B cell (primary cell): ENCODE measurements around the gene INTS15. TPM values are rescaled to one million over a fixed set of nuclear protein-coding genes. Genes with fewer than 3 reads are reported as not detected.

Experiments used
- ATAC-seq: fragments of 200-7000 bp; cut with Tn5 transposase; one replicate; pipeline ENCODE4 v1.10.0; 2021; ENCODE audit warnings: low read depth, mild to moderate bottlenecking, moderate number of reproducible peaks, moderate library complexity
- CTCF ChIA-PET: fragments of 350-600 bp; sonication (Branson Sonifier 250); formaldehyde crosslinking; loops from one replicate; lab custom pipeline; 2021; ENCODE audit warnings: antibody characterized with exemption, inconsistent platforms; lab: Charles Lee
- POLR2A ChIA-PET: fragments of 350-600 bp; sonication (Branson Sonifier 250); formaldehyde crosslinking; loops from one replicate; lab custom pipeline; 2021; ENCODE audit warnings: antibody characterized with exemption; lab: Charles Lee
- DNase-seq: peaks from one replicate; pipeline ENCODE4 v3.0.0; 2013
- H2AFZ ChIP-seq: 2 replicates; pipeline ENCODE4 v1.6.1; 2012; ENCODE audit warnings: mild to moderate bottlenecking, low read depth, low read length; ENCODE audit not compliant: insufficient read depth, poor library complexity, severe bottlenecking
- H3K27ac ChIP-seq, 2 donors: 1 replicate in 1 of 2; 2 replicates in 1 of 2; pipeline ENCODE4 v1.5.1; 2012 to 2013; ENCODE audit warnings: low read length in 2 of 2, mild to moderate bottlenecking in 2 of 2, moderate library complexity in 1 of 2
- H3K27me3 ChIP-seq, 4 experiments: fragments of 200-600 bp in 1 of 4; sonication (generic) in 1 of 4; replicated peaks in 1 of 4; 1 replicate in 2 of 4; 2 replicates in 2 of 4; pipeline versions ENCODE4 v1.6.1 to v1.7.0; 2013 to 2016; ENCODE audit warnings: low read length in 3 of 4, mild to moderate bottlenecking in 2 of 4, mixed read lengths in 1 of 4, moderate library complexity in 1 of 4; ENCODE audit not compliant: insufficient read depth in 4 of 4, control insufficient read depth in 3 of 4; ENCODE audit errors: control extremely low read depth in 1 of 4
- H3K36me3 ChIP-seq, 2 experiments: replicated peaks in 1 of 2; 1 replicate in 1 of 2; 2 replicates in 1 of 2; pipeline versions ENCODE4 v1.6.1 to v1.7.1; 2013; ENCODE audit warnings: low read length in 1 of 2; ENCODE audit not compliant: insufficient read depth in 2 of 2, control insufficient read depth in 1 of 2; ENCODE audit errors: control extremely low read depth in 1 of 2, extremely low read depth in 1 of 2
- H3K4me1 ChIP-seq, 2 donors: fragments of 200-600 bp in 1 of 2; sonication (generic) in 1 of 2; 1 replicate in 1 of 2; 2 replicates in 1 of 2; pipeline versions ENCODE4 v1.5.1 to v1.6.1; 2013 to 2017; ENCODE audit warnings: low read length in 2 of 2; ENCODE audit not compliant: control insufficient read depth in 2 of 2, insufficient read depth in 2 of 2
- H3K4me2 ChIP-seq: replicated peaks from 2 replicates; pipeline ENCODE3; 2012; ENCODE audit warnings: mild to moderate bottlenecking, low read depth, low read length; ENCODE audit not compliant: poor library complexity, severe bottlenecking
- H3K4me3 ChIP-seq, 5 experiments: fragments of 200-600 bp in 1 of 5; sonication (generic) in 1 of 5; 1 replicate in 3 of 5; 2 replicates in 2 of 5; pipeline versions ENCODE4 v1.5.1 to v1.7.0; 2011 to 2016; ENCODE audit warnings: low read length in 4 of 5, mild to moderate bottlenecking in 4 of 5, low read depth in 2 of 5, control low read depth in 1 of 5, moderate library complexity in 1 of 5; ENCODE audit not compliant: insufficient read depth in 1 of 5; ENCODE audit errors: control extremely low read depth in 1 of 5, extremely low read depth in 1 of 5
- H3K79me2 ChIP-seq: fragments of 200-600 bp; sonication (generic); one replicate; pipeline ENCODE4 v1.6.0; 2016; ENCODE audit warnings: low read length; ENCODE audit not compliant: control insufficient read depth, insufficient read depth
- H3K9ac ChIP-seq: fragments of 200-600 bp; sonication (generic); 2 replicates; pipeline ENCODE4 v1.6.1; 2017; ENCODE audit warnings: mild to moderate bottlenecking, low read length, moderate library complexity
- H3K9me3 ChIP-seq, 3 donors: one replicate each; pipeline versions ENCODE4 v1.6.1 to v1.7.1; 2013; ENCODE audit warnings: low read length in 2 of 3; ENCODE audit not compliant: control insufficient read depth in 2 of 3, insufficient read depth in 1 of 3; ENCODE audit errors: control extremely low read depth in 1 of 3
- H4K20me1 ChIP-seq: 2 replicates; pipeline ENCODE4 v1.6.0; 2012; ENCODE audit warnings: mild to moderate bottlenecking, low read length; ENCODE audit not compliant: insufficient read depth, control insufficient read depth, poor library complexity, severe bottlenecking
- H3K27ac Mint-ChIP-seq: one replicate; pipeline ENCODE4 v1.8.0; 2021; ENCODE audit warnings: mixed read lengths
- H3K27me3 Mint-ChIP-seq: one replicate; pipeline ENCODE4 v1.8.0; 2021; ENCODE audit warnings: mixed read lengths
- H3K4me1 Mint-ChIP-seq: one replicate; pipeline ENCODE4 v1.8.0; 2021; ENCODE audit warnings: mixed read lengths
- H3K4me3 Mint-ChIP-seq: one replicate; pipeline ENCODE4 v1.8.0; 2021; ENCODE audit warnings: mixed read lengths
- H3K9me3 Mint-ChIP-seq: one replicate; pipeline ENCODE4 v1.8.0; 2022; ENCODE audit warnings: mixed read lengths; ENCODE audit not compliant: insufficient read depth
- CTCF ChIP-seq: fragments of 200-600 bp; IDR thresholded peaks from one replicate; pipeline ENCODE4 v1.8.0; 2022; ENCODE audit warnings: antibody characterized with exemption, mild to moderate bottlenecking
- EZH2 ChIP-seq: IDR thresholded peaks from 2 replicates; pipeline ENCODE4 v1.6.1; 2012; ENCODE audit warnings: borderline replicate concordance, low read depth, mild to moderate bottlenecking, moderate library complexity, low read length; ENCODE audit not compliant: insufficient read depth, poor library complexity, severe bottlenecking
- WGBS: methylation state at CpG from one replicate; pipeline ENCODE4 v1.1.5; 2013; ENCODE audit warnings: missing lambda C conversion rate; ENCODE audit not compliant: insufficient coverage; 5-methylcytosine and 5-hydroxymethylcytosine counted together
- intact Hi-C: fragments of 100-400 bp; cut with micrococcal nuclease; formaldehyde crosslinking; loops from one replicate; pipeline ENCODE4 v1.10.0; 2022
- polyA plus RNA-seq: library from polyadenylated mRNA; depleted of rRNA; stranded (reverse); fragments of >200 nt; gene quantifications from 2 replicates; pipeline ENCODE4 v1.2.3, GENCODE V29; 2012
- total RNA-seq, 2 donors: library from RNA; stranded (reverse); fragments of 120-200 nt in 1 of 2; gene quantifications; 1 replicate in 1 of 2; 2 replicates in 1 of 2; pipeline versions ENCODE4 v1.2.3 to v1.2.4, GENCODE V29; 2013 to 2022

INTS15 gene
- total and polyA plus RNA-seq, 2 donors (not counting 1 experiment from before 2014, with no cell fraction given), result 57.1 to 63.2 TPM

DNA sequence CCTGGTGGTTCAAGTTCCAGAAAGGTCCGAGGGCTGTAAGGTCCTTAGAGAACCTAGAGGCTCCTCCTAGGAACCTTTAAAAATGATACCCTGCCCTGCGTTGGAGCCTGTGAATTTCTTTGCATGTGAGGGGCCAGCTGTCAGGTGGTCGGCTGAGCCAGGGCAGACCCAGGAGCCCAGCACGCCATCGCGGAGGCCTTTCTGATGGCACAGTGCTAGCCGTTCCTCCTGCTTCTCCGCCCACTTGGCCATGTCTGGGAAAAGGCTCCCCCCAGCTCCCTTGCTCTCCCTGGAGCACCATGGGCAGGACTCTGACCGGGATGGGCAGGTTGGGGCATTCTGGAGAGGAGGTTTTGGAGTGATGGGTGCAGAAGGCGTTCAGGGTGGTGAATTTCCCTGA, 54.9 kb downstream of the INTS15 start:
- ATAC-seq, result no peak
- intact Hi-C loops, result no loop called here
- no peaks in the 10 kb centered on the region for H3K9me3 Mint-ChIP-seq
- Histone ChIP-seq H3K36me3 (peaks cover 1 to 86% of the 10 kb centered on the region in 2 experiments), H4K20me1 (peaks cover 72% of the 10 kb centered on the region), H3K4me3 (no peak overlapping the region), H3K27ac (no peak overlapping the region), H3K79me2 (peaks cover 35% of the 10 kb centered on the region), H3K4me1 (no peaks in the 10 kb centered on the region), H3K9ac (no peak overlapping the region), H3K9me3 (peaks cover 0 to 3% (median 0%) of the 10 kb centered on the region in 3 donors), H2AFZ (no peak overlapping the region), H3K27me3 (no peaks in the 10 kb centered on the region), H3K4me2 (no peak overlapping the region)
- WGBS, result 95% methylated on average over 8 of the region's 10 CpGs
- no peak overlapping the region for H3K4me3 Mint-ChIP-seq
- DNase-seq, result no peak
- TF ChIP-seq CTCF, result no peak
- TF ChIP-seq EZH2, result no peak
- no peak overlapping the region for H3K27ac Mint-ChIP-seq
- peaks cover 5% of the 10 kb centered on the region for H3K4me1 Mint-ChIP-seq
- CTCF ChIA-PET, result no interaction called here
- no peaks in the 10 kb centered on the region for H3K27me3 Mint-ChIP-seq
- POLR2A ChIA-PET, result no interaction called here

- H3K4me1 ChIP-seq, result no peaks in the 10 kb centered on the region
- ATAC-seq (no peak), DNase-seq (no peak)
- no peaks in the 10 kb centered on the region for H3K27me3 ChIP-seq
- peaks cover 0 to 12% (median 0%) of the 10 kb centered on the region in 3 donors for H3K9me3 ChIP-seq
- peaks cover 24% of the 10 kb centered on the region for H3K79me2 ChIP-seq
- Mint-ChIP-seq H3K4me3 (no peak overlapping the region), H3K27ac (no peak overlapping the region), H3K9me3 (no peaks in the 10 kb centered on the region), H3K4me1 (no peaks in the 10 kb centered on the region), H3K27me3 (no peaks in the 10 kb centered on the region)
- no peak overlapping the region for H3K27ac ChIP-seq
- no peak overlapping the region for H3K4me3 ChIP-seq
- H2AFZ ChIP-seq, result no peak overlapping the region
- WGBS, result 85% methylated on average over 5 of the region's 8 CpGs
- POLR2A ChIA-PET, result no interaction called here
- H4K20me1 ChIP-seq, result peaks cover 69% of the 10 kb centered on the region
- intact Hi-C loops, result no loop called here
- CTCF ChIA-PET, result no interaction called here
- TF ChIP-seq CTCF, result no peak
- TF ChIP-seq EZH2, result no peak
- no peak overlapping the region for H3K9ac ChIP-seq
- H3K4me2 ChIP-seq, result no peak overlapping the region
- H3K36me3 ChIP-seq, result peaks cover 1 to 75% of the 10 kb centered on the region in 2 experiments
Measured at GRCh38 chr7:6646465-6646864, 56.6 kb downstream of the INTS15 start.
